Muscle layer of duodenum (tissue), 2 donors: ENCODE data around the gene VGF.
"Not testable (repeated sequence)": the region's sequence is repeated elsewhere in the genome, so short reads cannot be mapped to it uniquely, and the experiment has no call there.

Source experiments
- H3K27ac ChIP-seq: one replicate; pipeline ENCODE4 v1.7.0; 2013; ENCODE audit warnings: mild to moderate bottlenecking, low read length
- H3K27me3 ChIP-seq: one replicate; pipeline ENCODE4 v1.7.0; 2013; ENCODE audit warnings: low read depth, mild to moderate bottlenecking, control low read depth, low read length
- H3K36me3 ChIP-seq, 2 donors: one replicate each; pipeline ENCODE4 v1.7.0; 2013; ENCODE audit warnings: low read length in 2 of 2, control low read depth in 1 of 2, mild to moderate bottlenecking in 1 of 2; ENCODE audit not compliant: insufficient read depth in 2 of 2, control insufficient read depth in 1 of 2
- H3K4me1 ChIP-seq, 2 donors: one replicate each; pipeline ENCODE4 v1.7.0; 2013; ENCODE audit warnings: low read length in 2 of 2, mild to moderate bottlenecking in 2 of 2, control low read depth in 1 of 2, moderate library complexity in 1 of 2; ENCODE audit not compliant: insufficient read depth in 2 of 2, control insufficient read depth in 1 of 2
- H3K4me3 ChIP-seq, 2 donors: one replicate each; pipeline ENCODE4 v1.7.0; 2013; ENCODE audit warnings: low read length in 2 of 2, low read depth in 1 of 2, mild to moderate bottlenecking in 1 of 2
- H3K9me3 ChIP-seq, 2 donors: one replicate each; pipeline ENCODE4 v1.7.0; 2013; ENCODE audit warnings: low read length in 2 of 2, control low read depth in 1 of 2, mild to moderate bottlenecking in 1 of 2; ENCODE audit not compliant: control insufficient read depth in 1 of 2
- donor health status: healthy.

The VGF gene

GRCh38 chr7:101165075-101165957, at the start of gene VGF:
VGF (minus strand) TSS chr7:101165569; CDS start chr7:101164843, 726 bp downstream.
- H3K9me3 ChIP-seq: no peaks in the 10 kb centered on the region
- peak within 1 kb of the TSS in 1 of 2 donors; percentile 30 for H3K4me3 ChIP-seq
- H3K27me3 ChIP-seq: peaks cover 62% of the 10 kb centered on the region
- H3K4me1 ChIP-seq: peaks cover 4 to 51% of the 10 kb centered on the region in 2 donors
- peaks cover 0 to 1% of the 10 kb centered on the region in 2 donors for H3K36me3 ChIP-seq
- H3K27ac ChIP-seq: no peak within 1 kb of the TSS

GRCh38 chr7:101212014-101212413, 46.6 kb upstream of the VGF start:
- no peaks in the 10 kb centered on the region for H3K27me3 ChIP-seq
- no peaks in the 10 kb centered on the region for H3K9me3 ChIP-seq
- peaks cover 0 to 12% of the 10 kb centered on the region in 2 donors for H3K4me1 ChIP-seq
- peaks cover 12 to 62% of the 10 kb centered on the region in 2 donors for H3K36me3 ChIP-seq
- no peak overlapping the region for H3K4me3 ChIP-seq
- no peak overlapping the region for H3K27ac ChIP-seq

DNA sequence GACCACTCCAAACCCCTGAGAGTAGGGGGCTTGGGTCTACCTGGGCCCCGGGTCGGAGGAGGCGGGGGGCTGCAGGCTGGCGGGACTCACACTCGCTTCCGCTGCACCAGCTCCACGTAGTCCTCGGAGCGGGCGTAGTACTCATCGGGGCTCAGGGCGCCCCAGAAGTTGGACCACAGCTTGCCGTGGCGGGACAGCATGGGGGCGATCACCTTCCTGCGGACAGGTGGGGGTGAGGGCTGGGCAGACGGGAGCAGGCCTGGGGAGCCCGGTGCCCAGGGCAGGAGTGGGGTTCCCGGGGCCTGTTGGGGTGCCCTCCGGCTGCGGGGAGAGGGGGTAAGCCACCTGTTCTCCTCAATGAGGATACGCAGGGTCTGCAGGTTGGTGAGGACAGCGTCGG, 46.1 kb upstream of the VGF start:
- H3K36me3 ChIP-seq: peaks cover 12 to 65% of the 10 kb centered on the region in 2 donors
- H3K27ac ChIP-seq: no peak overlapping the region
- peaks cover 0 to 9% of the 10 kb centered on the region in 2 donors for H3K4me1 ChIP-seq
- H3K9me3 ChIP-seq: no peaks in the 10 kb centered on the region
- no peaks in the 10 kb centered on the region for H3K27me3 ChIP-seq
- H3K4me3 ChIP-seq: no peak overlapping the region

DNA sequence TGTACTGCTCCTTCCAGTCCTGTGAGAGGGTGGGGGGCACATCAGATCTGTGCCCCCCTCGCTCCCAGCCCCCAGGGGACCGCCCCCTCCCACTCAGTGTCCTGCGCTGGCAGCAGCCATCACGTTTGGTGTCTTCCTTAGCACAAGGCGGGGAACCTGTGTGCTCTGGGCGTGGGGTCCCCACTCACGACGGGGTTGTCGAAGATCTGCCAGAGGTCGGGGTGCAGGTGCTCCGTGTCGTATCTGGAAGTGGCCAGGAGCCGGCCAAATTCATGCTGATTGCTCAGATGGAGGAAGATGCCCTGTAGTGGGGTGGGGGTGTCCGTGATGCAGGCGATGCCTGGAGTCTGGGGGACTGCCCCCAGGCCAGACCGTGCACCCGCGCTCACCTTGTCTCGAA, 44.8 kb upstream of the VGF start:
- no peaks in the 10 kb centered on the region for H3K27me3 ChIP-seq
- H3K9me3 ChIP-seq: no peaks in the 10 kb centered on the region
- no peak overlapping the region for H3K4me3 ChIP-seq
- no peak overlapping the region for H3K27ac ChIP-seq
- H3K36me3 ChIP-seq: peaks cover 12 to 70% of the 10 kb centered on the region in 2 donors
- H3K4me1 ChIP-seq: no peaks in the 10 kb centered on the region

- Histone ChIP-seq H3K27ac (no peak overlapping the region), H3K9me3 (no peaks in the 10 kb centered on the region), H3K4me3 (no peak overlapping the region), H3K27me3 (no peaks in the 10 kb centered on the region), H3K36me3 (peaks cover 7 to 65% of the 10 kb centered on the region in 2 donors), H3K4me1 (no peaks in the 10 kb centered on the region)
Observed at GRCh38 chr7:101208794-101209193, 43.4 kb upstream of the VGF start.

GRCh38 chr7:101207459-101207858, 42.1 kb upstream of the VGF start:
- H3K4me1 ChIP-seq: no peaks in the 10 kb centered on the region
- H3K4me3 ChIP-seq: no peak overlapping the region
- H3K9me3 ChIP-seq: no peaks in the 10 kb centered on the region
- H3K27me3 ChIP-seq: no peaks in the 10 kb centered on the region
- H3K36me3 ChIP-seq: peaks cover 7 to 61% of the 10 kb centered on the region in 2 donors
- H3K27ac ChIP-seq: no peak overlapping the region

GRCh38 chr7:101206665-101207042, 41.3 kb upstream of the VGF start:
- Histone ChIP-seq H3K9me3 (no peaks in the 10 kb centered on the region), H3K4me3 (no peak overlapping the region), H3K27me3 (peaks cover 5% of the 10 kb centered on the region), H3K27ac (no peak overlapping the region), H3K36me3 (peaks cover 7 to 53% of the 10 kb centered on the region in 2 donors), H3K4me1 (peaks cover 0 to 8% of the 10 kb centered on the region in 2 donors)

GRCh38 chr7:101205901-101206664, 40.7 kb upstream of the VGF start:
- peaks cover 7 to 49% of the 10 kb centered on the region in 2 donors for H3K36me3 ChIP-seq
- H3K27me3 ChIP-seq: peaks cover 5% of the 10 kb centered on the region
- peaks cover 0 to 9% of the 10 kb centered on the region in 2 donors for H3K4me1 ChIP-seq
- H3K27ac ChIP-seq: no peak overlapping the region
- no peak overlapping the region for H3K4me3 ChIP-seq
- H3K9me3 ChIP-seq: no peaks in the 10 kb centered on the region

- peaks cover 14% of the 10 kb centered on the region for H3K27me3 ChIP-seq
Observed at GRCh38 chr7:101203740-101204738, 38.7 kb upstream of the VGF start.

DNA sequence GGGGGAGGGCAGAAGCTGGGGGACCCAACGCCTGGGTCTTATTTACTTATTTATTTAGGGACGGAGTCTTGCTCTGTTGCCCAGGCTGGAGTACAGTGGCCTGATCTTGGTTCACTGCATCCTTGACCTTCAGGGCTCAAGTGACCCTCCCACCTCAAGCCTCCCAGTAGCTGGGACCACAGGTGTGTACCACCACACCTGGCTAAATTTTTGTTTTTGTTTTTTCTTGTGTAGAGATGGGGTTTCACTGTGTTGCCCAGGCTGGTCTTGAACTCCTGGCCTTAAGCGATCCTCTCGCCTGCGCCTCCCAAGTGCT, 37.2 kb upstream of the VGF start:
- peaks cover 0 to 17% of the 10 kb centered on the region in 2 donors for H3K36me3 ChIP-seq
- H3K4me3 ChIP-seq: no peak overlapping the region
- H3K27me3 ChIP-seq: peaks cover 14% of the 10 kb centered on the region
- no peak overlapping the region for H3K27ac ChIP-seq
- no peaks in the 10 kb centered on the region for H3K9me3 ChIP-seq
- H3K4me1 ChIP-seq: peaks cover 0 to 9% of the 10 kb centered on the region in 2 donors

More at GRCh38 chr7:101203740-101204738, 38.7 kb upstream of the VGF start:
- H3K4me3 ChIP-seq, H3K27ac ChIP-seq, H3K4me1 ChIP-seq, H3K9me3 ChIP-seq: not testable (repeated sequence)
- peaks cover 0 to 32% of the 10 kb centered on the region in 2 donors for H3K36me3 ChIP-seq
